ENCODE measurements around the gene NDUFS7. TPM values are rescaled to one million over a fixed set of nuclear protein-coding genes. Genes with fewer than 3 reads are reported as not detected.
A peak's percentile ranks its signal among the peaks of the same experiment; 100 is the strongest.

The NDUFS7 gene
- total RNA-seq, 4 donors from 2014 or later, result 124 to 191 (median 165) TPM

DNA sequence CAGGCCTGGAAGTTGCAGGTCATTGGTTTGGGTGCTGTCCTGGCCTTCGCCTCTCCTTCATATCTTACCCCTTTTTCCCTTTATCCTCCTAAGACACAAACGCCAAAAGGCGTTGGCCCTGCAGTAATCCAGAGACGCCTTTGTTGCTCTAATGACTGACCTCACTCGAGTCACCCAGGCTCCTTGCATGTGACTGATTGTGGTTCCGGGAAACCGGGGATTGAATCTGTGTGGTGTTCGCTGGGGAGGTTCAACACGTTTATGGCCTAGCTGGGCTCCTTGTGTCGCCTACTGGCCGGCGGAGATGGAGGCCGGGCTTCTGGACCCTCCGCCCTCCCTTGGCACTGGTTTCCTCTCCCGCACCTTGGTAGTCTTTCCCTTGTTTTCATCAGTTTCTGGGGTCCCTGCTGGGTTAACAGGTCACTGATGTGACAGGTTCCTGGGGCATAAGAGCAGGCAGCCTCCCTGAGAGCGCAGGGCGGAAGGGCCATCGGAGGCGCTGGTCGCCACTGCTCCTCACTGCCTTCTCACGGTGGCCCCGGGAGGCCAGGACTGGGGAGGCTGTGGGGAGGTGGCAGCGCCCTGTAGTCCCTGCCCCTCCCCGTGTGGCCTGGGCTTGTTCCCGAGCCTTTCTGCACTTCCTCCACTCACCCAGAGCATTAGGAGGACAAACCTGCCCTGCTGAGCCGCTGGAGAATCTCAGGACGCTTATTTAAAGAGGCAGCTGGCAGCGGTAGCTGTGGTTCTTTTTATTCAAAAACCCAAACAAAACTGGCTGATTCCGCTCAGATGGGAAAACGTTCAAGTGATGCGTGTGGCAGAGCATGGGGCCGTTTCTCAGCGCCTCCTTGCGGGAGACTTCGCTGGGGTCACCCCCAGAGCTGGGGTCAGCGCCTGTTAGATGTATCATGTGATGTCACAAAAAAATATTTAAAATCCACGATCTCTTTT is 18.1 kb upstream of the NDUFS7 start:
- Histone ChIP-seq H3K4me1 (peaks cover 16 to 27% (median 17%) of the 10 kb centered on the region in 3 donors), H3K27me3 (no peaks in the 10 kb centered on the region), H3K9me3 (no peaks in the 10 kb centered on the region), H3K27ac (peak overlapping the region in 1 of 4 donors; percentile 32), H3K4me3 (no peak overlapping the region), H3K36me3 (peaks cover 21 to 92% (median 31%) of the 10 kb centered on the region in 3 donors)
- no peak for DNase-seq
- WGBS, 2 donors, result 79 to 88% methylated on average over 26 to 33 of the region's 37 CpGs
- no peak for TF ChIP-seq POLR2A (IDR thresholded peaks at IDR 0.05)
- TF ChIP-seq, protein P1, sequence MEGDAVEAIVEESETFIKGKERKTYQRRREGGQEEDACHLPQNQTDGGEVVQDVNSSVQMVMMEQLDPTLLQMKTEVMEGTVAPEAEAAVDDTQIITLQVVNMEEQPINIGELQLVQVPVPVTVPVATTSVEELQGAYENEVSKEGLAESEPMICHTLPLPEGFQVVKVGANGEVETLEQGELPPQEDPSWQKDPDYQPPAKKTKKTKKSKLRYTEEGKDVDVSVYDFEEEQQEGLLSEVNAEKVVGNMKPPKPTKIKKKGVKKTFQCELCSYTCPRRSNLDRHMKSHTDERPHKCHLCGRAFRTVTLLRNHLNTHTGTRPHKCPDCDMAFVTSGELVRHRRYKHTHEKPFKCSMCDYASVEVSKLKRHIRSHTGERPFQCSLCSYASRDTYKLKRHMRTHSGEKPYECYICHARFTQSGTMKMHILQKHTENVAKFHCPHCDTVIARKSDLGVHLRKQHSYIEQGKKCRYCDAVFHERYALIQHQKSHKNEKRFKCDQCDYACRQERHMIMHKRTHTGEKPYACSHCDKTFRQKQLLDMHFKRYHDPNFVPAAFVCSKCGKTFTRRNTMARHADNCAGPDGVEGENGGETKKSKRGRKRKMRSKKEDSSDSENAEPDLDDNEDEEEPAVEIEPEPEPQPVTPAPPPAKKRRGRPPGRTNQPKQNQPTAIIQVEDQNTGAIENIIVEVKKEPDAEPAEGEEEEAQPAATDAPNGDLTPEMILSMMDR (IDR thresholded peaks at IDR 0.05), result no peak
- intact Hi-C loops (cut with DNase I), result no loop called here

DNA sequence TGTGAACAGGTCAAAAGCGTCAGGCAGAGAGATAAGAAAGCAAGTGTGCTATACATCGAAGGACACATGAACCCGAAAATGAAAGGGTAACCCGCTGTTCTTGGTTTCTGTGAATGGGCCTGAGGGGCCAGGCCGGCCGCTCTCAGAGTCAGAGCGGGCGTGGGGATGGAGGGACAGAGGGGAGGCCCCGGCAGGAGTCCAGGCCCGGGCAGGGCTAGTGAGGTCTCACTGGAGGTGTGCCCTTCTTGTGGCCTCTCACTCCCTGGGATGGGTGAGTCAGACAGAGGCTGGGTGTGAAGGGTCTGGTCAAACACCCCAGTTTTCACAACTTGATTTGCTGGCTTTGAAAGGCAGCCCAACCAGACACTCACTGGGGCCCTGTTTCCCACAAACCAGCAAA is 17.4 kb upstream of the NDUFS7 start:
- intact Hi-C loops (cut with DNase I), result no loop called here
- Histone ChIP-seq H3K9me3 (no peaks in the 10 kb centered on the region), H3K27me3 (no peaks in the 10 kb centered on the region), H3K4me3 (no peak overlapping the region), H3K36me3 (peaks cover 28 to 96% (median 38%) of the 10 kb centered on the region in 3 donors), H3K27ac (no peak overlapping the region), H3K4me1 (peaks cover 9 to 20% (median 10%) of the 10 kb centered on the region in 3 donors)
- 94 to 95% methylated on average over 10 of the region's 10 CpGs for WGBS, 2 donors
- TF ChIP-seq, protein P1 (IDR thresholded peaks at IDR 0.05), result no peak
- no peak for TF ChIP-seq POLR2A (IDR thresholded peaks at IDR 0.05)
- DNase-seq, result no peak

DNA sequence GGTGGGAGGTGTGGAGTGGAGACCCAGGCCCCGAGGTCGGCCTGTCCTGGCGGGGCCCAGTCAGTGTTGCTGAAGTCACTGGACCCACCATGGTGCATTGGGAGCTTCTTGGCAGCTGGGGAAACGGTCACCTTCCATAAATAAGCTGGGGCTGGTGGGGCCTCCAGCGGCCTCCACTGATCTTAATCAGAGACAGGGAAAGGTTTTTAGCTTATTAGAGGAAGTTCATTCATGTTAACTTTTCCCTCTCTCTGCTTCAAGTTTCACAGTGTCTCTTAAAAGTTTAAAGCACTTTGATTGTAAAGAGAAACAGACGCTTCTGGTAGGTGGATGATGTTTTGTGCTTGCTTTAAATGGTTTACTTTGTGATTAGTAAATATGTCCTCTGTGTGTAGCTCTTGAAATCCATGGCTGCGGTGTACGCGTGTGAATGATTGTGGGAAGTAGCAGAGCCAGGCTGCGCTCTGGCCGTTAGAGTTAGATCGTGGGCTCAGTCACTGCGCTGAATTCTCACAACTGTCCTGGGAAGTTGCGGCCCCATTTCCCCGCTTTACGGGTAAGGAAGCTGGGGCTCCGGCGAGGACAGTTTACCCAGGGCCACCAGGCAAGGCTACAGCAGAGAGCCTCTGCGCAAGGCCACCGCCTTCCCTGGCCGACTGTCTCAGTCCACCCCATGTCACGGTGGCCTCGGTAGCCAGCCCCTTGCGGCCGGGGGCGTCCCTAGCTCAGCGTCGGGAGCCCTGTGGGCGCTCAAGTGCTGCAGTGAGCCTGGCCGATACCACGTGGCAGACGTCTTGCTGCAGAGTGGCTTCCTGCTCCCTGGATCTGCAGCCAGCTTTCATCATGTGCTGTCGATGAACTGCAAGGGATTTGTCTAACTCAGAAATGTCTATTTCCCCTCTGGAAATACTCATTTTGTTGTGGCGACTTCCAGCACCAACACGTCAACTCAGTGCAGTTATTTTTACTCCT is 16.5 kb upstream of the NDUFS7 start:
- 79 to 84% methylated on average over 14 to 19 of the region's 35 CpGs for WGBS, 2 donors
- TF ChIP-seq POLR2A (IDR thresholded peaks at IDR 0.05), result no peak
- TF ChIP-seq, protein P1 (IDR thresholded peaks at IDR 0.05), result no peak
- Histone ChIP-seq H3K27ac (no peak overlapping the region), H3K27me3 (no peaks in the 10 kb centered on the region), H3K36me3 (peaks cover 27 to 98% (median 41%) of the 10 kb centered on the region in 3 donors), H3K4me1 (peaks cover under 1 to 11% (median 1%) of the 10 kb centered on the region in 3 donors), H3K9me3 (no peaks in the 10 kb centered on the region), H3K4me3 (no peak overlapping the region)
- intact Hi-C loops (cut with DNase I), result no loop called here
- no peak for DNase-seq

DNA sequence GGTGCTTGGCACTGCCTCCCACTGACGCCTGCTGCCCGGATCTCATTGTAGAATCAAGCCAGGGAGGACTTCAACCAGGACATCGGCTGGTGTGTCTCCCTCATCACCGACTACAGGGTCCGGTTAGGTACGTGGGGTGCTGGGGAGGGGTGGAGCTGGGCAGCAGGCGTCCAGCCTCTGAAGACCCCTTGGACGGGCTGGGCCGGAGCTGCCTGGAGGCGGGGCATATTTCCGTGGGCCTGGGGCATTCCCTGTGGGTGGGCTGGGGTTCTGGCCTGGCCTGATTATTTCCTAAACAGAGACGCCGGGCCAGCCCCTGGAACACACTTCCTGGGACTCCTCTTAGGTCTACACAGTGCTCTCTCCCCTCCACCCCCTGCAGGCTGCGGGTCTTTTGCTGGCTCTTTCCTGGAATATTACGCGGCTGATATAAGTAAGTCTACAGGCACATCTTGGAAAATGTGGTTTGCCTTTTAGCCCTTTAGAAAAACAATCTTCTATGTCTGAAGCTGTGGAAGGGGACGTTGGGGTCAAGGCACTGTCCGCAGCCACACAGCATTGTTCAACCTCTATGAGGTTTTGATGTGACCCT is 14.4 kb upstream of the NDUFS7 start:
- no peak overlapping the region for H3K27ac ChIP-seq
- TF ChIP-seq, protein P1 (IDR thresholded peaks at IDR 0.05), result no peak
- no peak for TF ChIP-seq POLR2A (IDR thresholded peaks at IDR 0.05)
- H3K4me3 ChIP-seq, result no peak overlapping the region
- WGBS, 2 donors, result 85 to 93% methylated on average over 5 to 7 of the region's 18 CpGs
- H3K4me1 ChIP-seq, result peaks cover 0 to 14% (median 9%) of the 10 kb centered on the region in 3 donors
- H3K9me3 ChIP-seq, result no peaks in the 10 kb centered on the region
- DNase-seq, result no peak
- peaks cover 23 to 100% (median 39%) of the 10 kb centered on the region in 3 donors for H3K36me3 ChIP-seq
- H3K27me3 ChIP-seq, result no peaks in the 10 kb centered on the region
- intact Hi-C loops (cut with DNase I), result no loop called here

All from esophagus squamous epithelium (tissue), 5 donors.